ENCODE data around the gene CHD6. TPM values are rescaled to one million over a fixed set of nuclear protein-coding genes. Genes with fewer than 3 reads are reported as not detected.

Gene CHD6
- total and polyA plus RNA-seq, 2 of the 13 experiments (the other 11 are each of a cell fraction or from before 2014, with no cell fraction given), result 14.4 to 52.0 TPM

DNA sequence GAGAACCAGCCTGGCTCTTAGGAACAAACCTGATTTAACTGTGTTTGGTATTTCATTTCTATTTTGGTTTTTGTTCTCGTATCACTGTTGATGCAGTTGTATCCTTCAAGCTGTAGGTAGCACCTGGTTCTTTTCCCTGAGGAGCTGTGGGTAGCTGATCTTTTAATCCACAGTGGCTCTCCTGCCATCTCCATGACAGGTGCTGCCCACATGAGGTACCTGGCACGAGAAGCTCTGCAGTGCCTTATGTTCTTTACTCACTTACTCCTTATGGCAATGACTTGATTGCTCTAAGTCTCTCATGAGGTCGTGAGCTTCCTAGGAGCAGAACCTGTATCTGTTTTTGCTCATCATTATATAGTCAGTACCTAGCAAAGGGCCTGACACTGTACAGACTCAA is 177.3 kb downstream of the CHD6 start:
- CTCF ChIA-PET (ENCODE audit: low intra/inter-chr PET ratio, low total read pairs), result no interaction called here
- Histone ChIP-seq H3K4me3 (replicated peaks in 1 of 3; ENCODE audit: insufficient read depth in 1 of 3, low read depth in 2 of 3, low read length in 3 of 3) (no peak overlapping the region), H3K9ac (ENCODE audit: insufficient read depth, low read depth, low read length) (no peak overlapping the region), H3K4me2 (ENCODE audit: low read depth, low read length) (no peak overlapping the region), H3K9me3 (ENCODE audit: low read length) (no peaks in the 10 kb centered on the region), H3K36me3 (replicated peaks in 1 of 2; ENCODE audit: control insufficient read depth in 1 of 2, insufficient read depth in 2 of 2, low read length in 2 of 2) (peaks cover 37 to 76% of the 10 kb centered on the region in 2 experiments), H3K79me2 (ENCODE audit: insufficient read depth, low read length) (no peaks in the 10 kb centered on the region), H4K20me1 (ENCODE audit: insufficient read depth, low read length) (no peaks in the 10 kb centered on the region), H3K27me3 (ENCODE audit: control insufficient read depth in 1 of 2, insufficient read depth in 2 of 2, low read length in 2 of 2) (no peaks in the 10 kb centered on the region), H3K4me1 (ENCODE audit: insufficient read depth, low read length) (no peaks in the 10 kb centered on the region), H2AFZ (ENCODE audit: low read length) (no peak overlapping the region), H3K27ac (ENCODE audit: extremely low read length, insufficient read depth, low read length) (no peak overlapping the region)
- POLR2A ChIA-PET, result no interaction called here
- ATAC-seq, result no peak
- intact Hi-C loops (cut with micrococcal nuclease; ENCODE audit: unreplicated experiment), result no loop called here
- no TSS peak for BruUV-seq (replicated peaks)
- in situ Hi-C loops (cut with HindIII; ENCODE audit: extremely low pct_ligation_motif_present, low pct_unique_long_range_greater_than_20kb), result no loop called here
- TF ChIP-seq, protein P1, sequence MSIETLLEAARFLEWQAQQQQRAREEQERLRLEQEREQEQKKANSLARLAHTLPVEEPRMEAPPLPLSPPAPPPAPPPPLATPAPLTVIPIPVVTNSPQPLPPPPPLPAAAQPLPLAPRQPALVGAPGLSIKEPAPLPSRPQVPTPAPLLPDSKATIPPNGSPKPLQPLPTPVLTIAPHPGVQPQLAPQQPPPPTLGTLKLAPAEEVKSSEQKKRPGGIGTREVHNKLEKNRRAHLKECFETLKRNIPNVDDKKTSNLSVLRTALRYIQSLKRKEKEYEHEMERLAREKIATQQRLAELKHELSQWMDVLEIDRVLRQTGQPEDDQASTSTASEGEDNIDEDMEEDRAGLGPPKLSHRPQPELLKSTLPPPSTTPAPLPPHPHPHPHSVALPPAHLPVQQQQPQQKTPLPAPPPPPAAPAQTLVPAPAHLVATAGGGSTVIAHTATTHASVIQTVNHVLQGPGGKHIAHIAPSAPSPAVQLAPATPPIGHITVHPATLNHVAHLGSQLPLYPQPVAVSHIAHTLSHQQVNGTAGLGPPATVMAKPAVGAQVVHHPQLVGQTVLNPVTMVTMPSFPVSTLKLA (IDR thresholded peaks at IDR 0.05), result no peak
- no peak for TF ChIP-seq ZNF558 (CRISPR knock-in tag; IDR thresholded peaks at IDR 0.05; ENCODE audit: borderline replicate concordance)
- TF ChIP-seq ATF1 (CRISPR knock-in tag; IDR thresholded peaks at IDR 0.05), result no peak
- TF ChIP-seq, protein P2, sequence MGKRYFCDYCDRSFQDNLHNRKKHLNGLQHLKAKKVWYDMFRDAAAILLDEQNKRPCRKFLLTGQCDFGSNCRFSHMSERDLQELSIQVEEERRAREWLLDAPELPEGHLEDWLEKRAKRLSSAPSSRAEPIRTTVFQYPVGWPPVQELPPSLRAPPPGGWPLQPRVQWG (CRISPR knock-in tag; IDR thresholded peaks at IDR 0.05; ENCODE audit: borderline replicate concordance, low read depth), result no peak
- no peak for TF ChIP-seq REPIN1 (CRISPR knock-in tag; IDR thresholded peaks at IDR 0.05; ENCODE audit: borderline replicate concordance, low read depth)
- TF ChIP-seq THYN1 (CRISPR knock-in tag; IDR thresholded peaks at IDR 0.05; ENCODE audit: borderline replicate concordance, low read depth), result no peak
- WGBS (ENCODE audit: low lambda C conversion rate), result 96% methylated on average over 3 of the region's 3 CpGs
- no peak for FAIRE-seq
- DNase-seq (ENCODE audit: low spot score), result no peak

DNA sequence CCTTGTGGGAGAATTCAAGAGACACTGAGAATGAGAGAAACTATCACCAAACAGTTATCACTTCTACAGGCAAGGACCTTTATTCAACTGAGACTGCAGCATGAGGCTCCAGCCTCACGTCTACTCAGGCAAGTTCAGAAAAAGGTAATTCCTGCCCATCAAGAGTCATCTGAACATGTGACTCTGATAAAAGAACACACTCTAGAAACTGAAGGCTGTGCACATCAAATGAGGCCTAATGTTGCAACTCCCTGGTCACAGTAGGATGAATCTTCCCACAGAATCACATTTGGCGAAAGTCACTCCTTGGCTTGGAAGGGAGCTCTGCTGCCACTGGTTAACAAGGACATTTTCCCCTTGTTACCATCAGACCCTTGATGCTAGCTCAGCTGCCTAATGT is 180.3 kb downstream of the CHD6 start:
- ChIA-PET CTCF (ENCODE audit: low intra/inter-chr PET ratio, low total read pairs) (no interaction called here), POLR2A (no interaction called here)
- in situ Hi-C loops (cut with HindIII; ENCODE audit: extremely low pct_ligation_motif_present, low pct_unique_long_range_greater_than_20kb) (no loop called here), intact Hi-C loops (cut with micrococcal nuclease; ENCODE audit: unreplicated experiment) (no loop called here)
- no TSS peak for BruUV-seq (replicated peaks)
- Histone ChIP-seq H3K4me3 (replicated peaks in 1 of 3; ENCODE audit: insufficient read depth in 1 of 3, low read depth in 2 of 3, low read length in 3 of 3) (no peak overlapping the region), H3K27ac (ENCODE audit: extremely low read length, insufficient read depth, low read length) (no peak overlapping the region), H3K9me3 (ENCODE audit: low read length) (no peaks in the 10 kb centered on the region), H3K9ac (ENCODE audit: insufficient read depth, low read depth, low read length) (no peak overlapping the region), H3K4me2 (ENCODE audit: low read depth, low read length) (no peak overlapping the region), H3K27me3 (ENCODE audit: control insufficient read depth in 1 of 2, insufficient read depth in 2 of 2, low read length in 2 of 2) (no peaks in the 10 kb centered on the region), H4K20me1 (ENCODE audit: insufficient read depth, low read length) (no peaks in the 10 kb centered on the region), H3K79me2 (ENCODE audit: insufficient read depth, low read length) (no peaks in the 10 kb centered on the region), H3K4me1 (ENCODE audit: insufficient read depth, low read length) (no peaks in the 10 kb centered on the region), H3K36me3 (replicated peaks in 1 of 2; ENCODE audit: control insufficient read depth in 1 of 2, insufficient read depth in 2 of 2, low read length in 2 of 2) (peaks cover 27 to 68% of the 10 kb centered on the region in 2 experiments), H2AFZ (ENCODE audit: low read length) (no peak overlapping the region)
- DNase-seq (ENCODE audit: low spot score) (no peak), FAIRE-seq (no peak), ATAC-seq (no peak)
- WGBS (ENCODE audit: low lambda C conversion rate), result 75% methylated on average over 2 of the region's 2 CpGs
- TF ChIP-seq POGZ (CRISPR knock-in tag; IDR thresholded peaks at IDR 0.05) (no peak), ZNF782 (CRISPR knock-in tag; IDR thresholded peaks at IDR 0.05; ENCODE audit: borderline replicate concordance) (no peak), IKZF4 (CRISPR knock-in tag; IDR thresholded peaks at IDR 0.05; ENCODE audit: borderline replicate concordance, low read depth, not compliant biosample characterization) (no peak), FLYWCH1 (CRISPR knock-in tag; IDR thresholded peaks at IDR 0.05) (no peak), SRSF4 (IDR thresholded peaks at IDR 0.05; ENCODE audit: low read depth, low read length, poor library complexity, severe bottlenecking) (no peak), ZNF354B (CRISPR knock-in tag; IDR thresholded peaks at IDR 0.05) (no peak), ZNF563 (CRISPR knock-in tag; IDR thresholded peaks at IDR 0.05) (no peak), ATF7 (IDR thresholded peaks at IDR 0.05) (no peak), ATF7 (CRISPR knock-in tag; IDR thresholded peaks at IDR 0.05) (no peak), EHMT2 (IDR thresholded peaks at IDR 0.05; ENCODE audit: borderline replicate concordance, low read depth, low read length) (no peak)
- TF ChIP-seq, protein P3, sequence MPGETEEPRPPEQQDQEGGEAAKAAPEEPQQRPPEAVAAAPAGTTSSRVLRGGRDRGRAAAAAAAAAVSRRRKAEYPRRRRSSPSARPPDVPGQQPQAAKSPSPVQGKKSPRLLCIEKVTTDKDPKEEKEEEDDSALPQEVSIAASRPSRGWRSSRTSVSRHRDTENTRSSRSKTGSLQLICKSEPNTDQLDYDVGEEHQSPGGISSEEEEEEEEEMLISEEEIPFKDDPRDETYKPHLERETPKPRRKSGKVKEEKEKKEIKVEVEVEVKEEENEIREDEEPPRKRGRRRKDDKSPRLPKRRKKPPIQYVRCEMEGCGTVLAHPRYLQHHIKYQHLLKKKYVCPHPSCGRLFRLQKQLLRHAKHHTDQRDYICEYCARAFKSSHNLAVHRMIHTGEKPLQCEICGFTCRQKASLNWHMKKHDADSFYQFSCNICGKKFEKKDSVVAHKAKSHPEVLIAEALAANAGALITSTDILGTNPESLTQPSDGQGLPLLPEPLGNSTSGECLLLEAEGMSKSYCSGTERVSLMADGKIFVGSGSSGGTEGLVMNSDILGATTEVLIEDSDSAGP (CRISPR knock-in tag; IDR thresholded peaks at IDR 0.05; ENCODE audit: borderline replicate concordance), result no peak

Measured in HepG2 (cell line).